ENCODE results near the gene TCF4. TPM values are rescaled to one million over a fixed set of nuclear protein-coding genes. Genes with fewer than 3 reads are reported as not detected.

TCF4 gene
- total and polyA plus RNA-seq, 8 donors, result 99.1 to 165 (median 138) TPM

DNA sequence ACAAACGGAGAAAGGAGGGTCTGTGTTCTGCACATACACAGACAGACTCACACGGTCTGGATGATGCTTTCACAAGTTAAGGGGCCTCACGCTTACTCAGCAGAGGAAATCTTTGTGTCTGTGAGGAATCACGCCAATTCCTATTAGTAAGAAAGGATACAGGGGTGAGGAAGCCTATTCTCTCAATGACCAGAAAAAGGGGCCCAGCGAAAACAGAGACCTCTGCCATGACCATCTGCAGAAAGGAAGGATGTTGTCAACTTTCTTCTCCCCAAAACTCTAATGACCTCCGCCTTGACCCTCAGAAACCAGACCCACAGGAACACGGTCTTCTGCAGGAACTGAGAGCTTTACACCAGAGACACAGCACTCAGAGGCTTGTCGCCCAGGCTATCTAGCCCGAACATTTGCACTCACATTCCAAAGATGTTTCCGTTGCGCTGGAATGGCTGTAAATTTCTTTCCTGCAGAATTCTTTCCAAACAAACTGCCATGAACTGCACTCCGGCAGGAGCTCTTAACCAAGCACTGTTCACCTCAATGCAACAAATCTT is 186.3 kb downstream of the TCF4 start:
- TF ChIP-seq, protein P1, sequence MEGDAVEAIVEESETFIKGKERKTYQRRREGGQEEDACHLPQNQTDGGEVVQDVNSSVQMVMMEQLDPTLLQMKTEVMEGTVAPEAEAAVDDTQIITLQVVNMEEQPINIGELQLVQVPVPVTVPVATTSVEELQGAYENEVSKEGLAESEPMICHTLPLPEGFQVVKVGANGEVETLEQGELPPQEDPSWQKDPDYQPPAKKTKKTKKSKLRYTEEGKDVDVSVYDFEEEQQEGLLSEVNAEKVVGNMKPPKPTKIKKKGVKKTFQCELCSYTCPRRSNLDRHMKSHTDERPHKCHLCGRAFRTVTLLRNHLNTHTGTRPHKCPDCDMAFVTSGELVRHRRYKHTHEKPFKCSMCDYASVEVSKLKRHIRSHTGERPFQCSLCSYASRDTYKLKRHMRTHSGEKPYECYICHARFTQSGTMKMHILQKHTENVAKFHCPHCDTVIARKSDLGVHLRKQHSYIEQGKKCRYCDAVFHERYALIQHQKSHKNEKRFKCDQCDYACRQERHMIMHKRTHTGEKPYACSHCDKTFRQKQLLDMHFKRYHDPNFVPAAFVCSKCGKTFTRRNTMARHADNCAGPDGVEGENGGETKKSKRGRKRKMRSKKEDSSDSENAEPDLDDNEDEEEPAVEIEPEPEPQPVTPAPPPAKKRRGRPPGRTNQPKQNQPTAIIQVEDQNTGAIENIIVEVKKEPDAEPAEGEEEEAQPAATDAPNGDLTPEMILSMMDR (IDR thresholded peaks at IDR 0.05), result no peak
- Histone ChIP-seq H3K4me3 (peak overlapping the region in 1 of 2 donors; percentile 25), H3K27ac (peak overlapping the region; percentile 58 to 82), H3K4me1 (peaks cover 3 to 30% of the 10 kb centered on the region in 2 donors), H3K36me3 (no peaks in the 10 kb centered on the region), H3K27me3 (no peaks in the 10 kb centered on the region), H3K9me3 (no peaks in the 10 kb centered on the region)
- intact Hi-C loops (cut with DNase I), result loop anchor here in 1 of 2 donors (5.0 kb wide), 1 partner anchor 181 kb away; no protein-coding TSS in a partner anchor
- DNase-seq, result no peak
- ATAC-seq, result peak; percentile 72

GRCh38 chr18:55400590-55401541 is 187.1 kb downstream of the TCF4 start:
- H3K4me1 ChIP-seq, result peaks cover 3 to 21% of the 10 kb centered on the region in 2 donors
- ATAC-seq (no peak), DNase-seq (no peak)
- intact Hi-C loops (cut with DNase I), result loop anchor here in 1 of 2 donors (5.0 kb wide), 1 partner anchor 181 kb away; no protein-coding TSS in a partner anchor
- no peaks in the 10 kb centered on the region for H3K36me3 ChIP-seq
- H3K27ac ChIP-seq, result peak overlapping the region; percentile 58 to 82
- H3K27me3 ChIP-seq, result no peaks in the 10 kb centered on the region
- TF ChIP-seq, protein P1 (IDR thresholded peaks at IDR 0.05), result no peak
- H3K4me3 ChIP-seq, result peak overlapping the region; percentile 5 to 25
- H3K9me3 ChIP-seq, result no peaks in the 10 kb centered on the region

- H3K27ac ChIP-seq, result peak overlapping the region in 1 of 2 donors; percentile 82
- no peaks in the 10 kb centered on the region for H3K9me3 ChIP-seq
- no peaks in the 10 kb centered on the region for H3K36me3 ChIP-seq
- DNase-seq (no peak), ATAC-seq (no peak)
- H3K4me1 ChIP-seq, result peaks cover 3 to 22% of the 10 kb centered on the region in 2 donors
- intact Hi-C loops (cut with DNase I), result loop anchor here in 1 of 2 donors (5.0 kb wide), 1 partner anchor 182 kb away; no protein-coding TSS in a partner anchor
- H3K4me3 ChIP-seq, result peak overlapping the region; percentile 5 to 25
- TF ChIP-seq, protein P1 (IDR thresholded peaks at IDR 0.05), result no peak
- no peaks in the 10 kb centered on the region for H3K27me3 ChIP-seq
Observed at GRCh38 chr18:55400081-55400480, 187.9 kb downstream of the TCF4 start.

- Histone ChIP-seq H3K4me1 (peaks cover 3 to 22% of the 10 kb centered on the region in 2 donors), H3K36me3 (no peaks in the 10 kb centered on the region), H3K27me3 (no peaks in the 10 kb centered on the region), H3K27ac (peak overlapping the region in 1 of 2 donors; percentile 58), H3K9me3 (no peaks in the 10 kb centered on the region), H3K4me3 (no peak overlapping the region)
- no peak for DNase-seq
- TF ChIP-seq, protein P1 (IDR thresholded peaks at IDR 0.05), result no peak
- intact Hi-C loops (cut with DNase I), result no loop called here
- ATAC-seq, result no peak
Observed at GRCh38 chr18:55398858-55399257, 189.1 kb downstream of the TCF4 start.

DNA sequence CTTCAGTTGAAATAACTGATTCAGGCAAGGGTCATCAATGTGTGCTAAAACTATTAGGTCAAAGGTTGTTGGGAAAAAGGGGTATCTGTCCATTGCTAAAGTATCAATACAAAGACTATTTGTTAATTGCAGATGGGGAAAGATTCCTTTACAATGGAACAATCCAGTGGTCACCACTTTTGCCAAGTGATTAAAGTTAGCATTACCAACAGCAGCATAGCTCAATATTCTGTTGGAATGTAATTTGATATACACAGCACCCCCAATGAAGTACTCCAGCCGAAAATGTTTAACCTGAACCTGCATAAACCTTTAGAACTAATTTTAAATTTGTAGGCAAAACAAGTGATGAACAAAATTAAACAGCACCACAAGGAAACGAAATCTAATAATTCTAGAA is 191.0 kb downstream of the TCF4 start:
- intact Hi-C loops (cut with DNase I), result no loop called here
- Histone ChIP-seq H3K27me3 (no peaks in the 10 kb centered on the region), H3K27ac (no peak overlapping the region), H3K36me3 (no peaks in the 10 kb centered on the region), H3K4me3 (no peak overlapping the region), H3K9me3 (no peaks in the 10 kb centered on the region), H3K4me1 (peaks cover 3 to 8% of the 10 kb centered on the region in 2 donors)
- TF ChIP-seq, protein P1 (IDR thresholded peaks at IDR 0.05), result no peak
- no peak for ATAC-seq
- DNase-seq, result no peak

All from left lung (tissue), 10 donors.